ENCODE data around the gene TMEM237. TPM values are rescaled to one million over a fixed set of nuclear protein-coding genes. Genes with fewer than 3 reads are reported as not detected.

Gene TMEM237
- total RNA-seq, 1 donor from 2014 or later: 68.8 TPM

DNA sequence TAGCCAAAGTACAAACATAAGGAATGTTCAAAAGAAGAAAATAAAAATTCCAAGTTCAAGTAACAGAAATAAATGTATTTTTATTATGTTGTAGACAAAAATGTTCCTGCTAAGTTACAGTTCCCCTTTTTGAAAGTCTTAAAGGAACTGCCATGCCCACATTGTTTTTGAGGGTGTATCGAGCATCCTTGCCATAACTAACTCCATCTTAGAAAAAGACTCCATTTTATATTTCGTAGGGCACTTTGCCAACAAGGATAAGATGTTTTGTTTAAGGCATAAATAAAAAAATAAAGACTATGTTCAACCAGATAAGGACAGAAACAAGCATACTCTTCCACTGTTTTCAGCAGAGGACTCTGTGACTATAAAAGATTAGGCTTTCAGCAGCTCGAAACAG is 67.3 kb downstream of the TMEM237 start:
- TF ChIP-seq, protein P1, sequence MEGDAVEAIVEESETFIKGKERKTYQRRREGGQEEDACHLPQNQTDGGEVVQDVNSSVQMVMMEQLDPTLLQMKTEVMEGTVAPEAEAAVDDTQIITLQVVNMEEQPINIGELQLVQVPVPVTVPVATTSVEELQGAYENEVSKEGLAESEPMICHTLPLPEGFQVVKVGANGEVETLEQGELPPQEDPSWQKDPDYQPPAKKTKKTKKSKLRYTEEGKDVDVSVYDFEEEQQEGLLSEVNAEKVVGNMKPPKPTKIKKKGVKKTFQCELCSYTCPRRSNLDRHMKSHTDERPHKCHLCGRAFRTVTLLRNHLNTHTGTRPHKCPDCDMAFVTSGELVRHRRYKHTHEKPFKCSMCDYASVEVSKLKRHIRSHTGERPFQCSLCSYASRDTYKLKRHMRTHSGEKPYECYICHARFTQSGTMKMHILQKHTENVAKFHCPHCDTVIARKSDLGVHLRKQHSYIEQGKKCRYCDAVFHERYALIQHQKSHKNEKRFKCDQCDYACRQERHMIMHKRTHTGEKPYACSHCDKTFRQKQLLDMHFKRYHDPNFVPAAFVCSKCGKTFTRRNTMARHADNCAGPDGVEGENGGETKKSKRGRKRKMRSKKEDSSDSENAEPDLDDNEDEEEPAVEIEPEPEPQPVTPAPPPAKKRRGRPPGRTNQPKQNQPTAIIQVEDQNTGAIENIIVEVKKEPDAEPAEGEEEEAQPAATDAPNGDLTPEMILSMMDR (IDR thresholded peaks at IDR 0.05; ENCODE audit: partially characterized antibody, unreplicated experiment): no peak
- no peaks in the 10 kb centered on the region for H3K4me1 Mint-ChIP-seq (ENCODE audit: low read depth, unreplicated experiment)
- DNase-seq: no peak
- no peak overlapping the region for H3K4me3 Mint-ChIP-seq (ENCODE audit: unreplicated experiment)
- H3K9me3 Mint-ChIP-seq (ENCODE audit: unreplicated experiment): no peaks in the 10 kb centered on the region
- H3K27ac Mint-ChIP-seq (ENCODE audit: unreplicated experiment): no peak overlapping the region
- H3K36me3 Mint-ChIP-seq (ENCODE audit: unreplicated experiment): no peaks in the 10 kb centered on the region
- H3K27me3 Mint-ChIP-seq (ENCODE audit: unreplicated experiment): no peaks in the 10 kb centered on the region

GRCh38 chr2:201574766-201575165 is 68.5 kb downstream of the TMEM237 start:
- Mint-ChIP-seq H3K27me3 (ENCODE audit: unreplicated experiment) (peaks cover 2% of the 10 kb centered on the region), H3K27ac (ENCODE audit: unreplicated experiment) (no peak overlapping the region), H3K36me3 (ENCODE audit: unreplicated experiment) (no peaks in the 10 kb centered on the region), H3K4me3 (ENCODE audit: unreplicated experiment) (no peak overlapping the region), H3K4me1 (ENCODE audit: low read depth, unreplicated experiment) (no peaks in the 10 kb centered on the region), H3K9me3 (ENCODE audit: unreplicated experiment) (no peaks in the 10 kb centered on the region)
- TF ChIP-seq, protein P1 (IDR thresholded peaks at IDR 0.05; ENCODE audit: partially characterized antibody, unreplicated experiment): no peak
- no peak for DNase-seq

DNA sequence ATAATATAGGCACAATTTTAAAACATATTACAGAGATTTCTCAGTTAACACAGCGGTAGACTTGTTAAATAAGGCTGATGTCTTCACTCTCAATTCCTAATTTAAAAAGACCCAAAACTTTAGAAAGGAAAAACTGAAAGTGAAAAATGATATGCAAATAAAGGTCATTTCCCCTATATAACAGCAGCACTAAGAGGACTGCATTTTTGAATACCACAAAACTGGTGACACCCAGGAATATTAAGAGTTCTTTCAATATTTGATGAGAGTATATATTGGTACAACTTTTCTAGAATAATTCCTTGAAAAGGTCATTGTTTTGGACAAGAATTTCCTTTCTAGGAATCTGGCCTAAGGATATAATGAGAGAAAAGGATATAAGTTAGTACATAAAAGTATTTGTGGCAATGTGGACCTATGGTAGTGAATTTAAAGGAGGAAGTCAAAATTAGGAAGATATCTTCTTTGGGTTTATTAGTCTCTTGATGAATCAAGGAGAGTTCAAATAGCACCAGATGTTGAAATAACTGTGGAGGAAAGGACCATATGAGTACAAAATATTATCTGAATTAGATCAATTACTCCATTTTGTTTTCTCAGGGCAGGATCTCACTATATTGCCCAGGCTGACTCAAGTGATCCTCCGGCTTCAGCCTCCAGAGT is 70.3 kb downstream of the TMEM237 start:
- peaks cover 2% of the 10 kb centered on the region for H3K27me3 Mint-ChIP-seq (ENCODE audit: unreplicated experiment)
- TF ChIP-seq, protein P1 (IDR thresholded peaks at IDR 0.05; ENCODE audit: partially characterized antibody, unreplicated experiment): no peak
- no peak overlapping the region for H3K27ac Mint-ChIP-seq (ENCODE audit: unreplicated experiment)
- H3K4me1 Mint-ChIP-seq (ENCODE audit: low read depth, unreplicated experiment): no peaks in the 10 kb centered on the region
- no peak overlapping the region for H3K4me3 Mint-ChIP-seq (ENCODE audit: unreplicated experiment)
- no peaks in the 10 kb centered on the region for H3K36me3 Mint-ChIP-seq (ENCODE audit: unreplicated experiment)
- H3K9me3 Mint-ChIP-seq (ENCODE audit: unreplicated experiment): no peaks in the 10 kb centered on the region
- no peak for DNase-seq

Other genes starting within 250 kb of the TMEM237 start
- gene TRAK2, start 192.0 kb downstream of the TMEM237 start, total RNA-seq (ENCODE audit: unreplicated experiment): 58.9 TPM
- gene STRADB, start 191.8 kb downstream of the TMEM237 start, total RNA-seq (ENCODE audit: unreplicated experiment): 40.5 TPM
- gene MPP4, start 55.1 kb upstream of the TMEM237 start, total RNA-seq (ENCODE audit: unreplicated experiment): 0.25 TPM
- 44.0 TPM for gene ALS2, start 137.4 kb upstream of the TMEM237 start, total RNA-seq (ENCODE audit: unreplicated experiment)
- gene CDK15, start 163.0 kb upstream of the TMEM237 start, total RNA-seq (ENCODE audit: unreplicated experiment): 0.61 TPM

Measured in glutamatergic neuron (in vitro differentiated cells).